SK-N-DZ (cell line): ENCODE data around the gene CTRB2. TPM values are rescaled to one million over a fixed set of nuclear protein-coding genes. Genes with fewer than 3 reads are reported as not detected.

ENCODE experiments used
- DNase-seq: peaks from one replicate; pipeline ENCODE4 v3.0.0-alpha.2; 2015; ENCODE audit warnings: low spot score
- polyA plus RNA-seq, 2 experiments: library from polyadenylated mRNA; depleted of rRNA; stranded (reverse); fragments of >200 nt; gene quantifications; 2 replicates each; pipeline ENCODE4 v1.2.3, GENCODE V29; 2014

Gene CTRB2
- polyA plus RNA-seq (2014; cell fraction: cytosol; rRNA removed): not detected in 2 replicates
- not detected in 2 replicates for polyA plus RNA-seq (2014; cell fraction: nucleus; rRNA removed)

DNA sequence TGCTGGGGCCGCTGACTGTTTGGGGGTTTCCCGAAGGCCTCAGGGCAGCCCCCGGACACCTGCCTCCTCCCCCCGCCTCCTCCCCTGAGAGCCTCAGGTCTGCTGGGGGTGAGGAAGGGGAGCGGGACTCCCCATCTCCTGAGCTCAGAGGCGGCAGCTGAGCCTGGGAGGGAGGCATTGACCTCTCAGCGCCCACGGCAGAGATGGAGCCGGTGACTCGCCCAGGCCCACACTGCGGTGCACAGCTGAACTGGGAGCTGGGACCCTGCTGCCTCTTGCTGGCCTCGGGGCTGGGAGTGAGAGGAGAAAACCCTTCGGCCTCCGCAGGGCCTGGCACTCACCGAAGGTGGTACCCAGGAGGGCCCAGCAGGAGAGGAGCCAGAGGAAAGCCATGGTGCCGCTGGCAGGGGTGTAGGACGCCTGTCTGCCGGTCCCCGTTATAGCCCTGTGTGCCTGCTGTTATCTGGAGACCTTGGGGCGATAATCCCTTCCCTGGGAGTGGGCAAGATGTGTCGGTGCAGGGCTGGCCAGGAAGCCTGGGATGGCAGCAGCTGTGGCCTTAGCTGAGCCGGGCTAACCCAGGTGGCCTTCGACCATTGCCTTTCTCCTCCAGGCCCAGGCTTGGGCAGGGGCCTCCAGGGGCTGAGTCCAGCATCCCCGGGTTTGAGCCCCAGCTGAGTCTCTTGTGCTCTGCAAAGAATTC, at the start of gene CTRB2:
Gene CTRB2 (minus strand): TSS at position 413 of the 703 bp plus-strand sequence. CDS start 20 bp downstream, at position 393.
- DNase-seq: no peak

DNA sequence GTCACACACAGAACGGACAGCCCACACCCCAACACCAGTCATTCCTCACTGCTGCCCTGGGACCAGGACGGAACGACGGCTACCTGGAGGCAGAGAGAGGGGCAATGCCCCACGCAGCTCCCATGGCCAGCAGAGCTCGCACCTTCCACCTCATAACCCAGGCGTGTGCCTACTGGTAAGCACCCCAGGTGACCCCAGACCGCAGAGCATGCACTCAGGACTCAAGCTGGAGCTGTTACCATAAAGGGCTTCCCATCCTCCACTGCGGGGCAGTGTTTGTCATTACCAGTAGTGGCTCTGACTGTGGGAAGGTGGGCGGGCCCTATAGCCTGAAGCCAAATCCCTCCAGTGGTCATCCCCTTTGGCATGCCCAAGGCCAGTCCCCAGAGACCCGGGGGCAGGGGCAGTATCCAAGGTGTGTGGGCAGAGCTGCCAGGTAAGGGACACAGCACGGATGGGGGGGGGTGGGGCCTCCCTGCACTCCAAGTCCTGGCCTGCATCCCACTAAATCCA, 49.2 kb upstream of the CTRB2 start:
- no peak for DNase-seq

DNA sequence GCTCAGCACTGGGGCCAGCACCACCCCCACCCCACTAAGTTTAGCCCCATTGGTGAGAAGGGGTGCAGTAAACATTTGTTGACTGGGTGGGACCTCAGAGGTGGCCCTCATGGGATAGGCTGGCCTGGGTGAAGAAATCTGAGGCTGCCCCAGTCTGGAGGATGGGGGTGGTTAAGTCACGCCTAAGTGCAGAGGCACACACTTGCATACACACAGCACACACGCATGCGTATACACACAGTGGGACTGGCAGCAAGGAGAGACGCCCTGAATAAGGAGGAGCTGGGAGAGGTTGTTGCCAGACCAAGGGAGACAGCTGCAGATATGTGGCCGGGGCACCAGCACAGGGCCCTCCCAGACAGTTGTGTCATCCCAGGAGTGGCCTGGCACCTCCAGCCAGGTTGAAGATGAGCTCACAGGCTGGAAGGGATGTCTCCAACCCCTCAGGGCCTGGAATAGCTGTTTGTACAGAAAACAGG, 47.4 kb upstream of the CTRB2 start:
- no peak for DNase-seq

DNA sequence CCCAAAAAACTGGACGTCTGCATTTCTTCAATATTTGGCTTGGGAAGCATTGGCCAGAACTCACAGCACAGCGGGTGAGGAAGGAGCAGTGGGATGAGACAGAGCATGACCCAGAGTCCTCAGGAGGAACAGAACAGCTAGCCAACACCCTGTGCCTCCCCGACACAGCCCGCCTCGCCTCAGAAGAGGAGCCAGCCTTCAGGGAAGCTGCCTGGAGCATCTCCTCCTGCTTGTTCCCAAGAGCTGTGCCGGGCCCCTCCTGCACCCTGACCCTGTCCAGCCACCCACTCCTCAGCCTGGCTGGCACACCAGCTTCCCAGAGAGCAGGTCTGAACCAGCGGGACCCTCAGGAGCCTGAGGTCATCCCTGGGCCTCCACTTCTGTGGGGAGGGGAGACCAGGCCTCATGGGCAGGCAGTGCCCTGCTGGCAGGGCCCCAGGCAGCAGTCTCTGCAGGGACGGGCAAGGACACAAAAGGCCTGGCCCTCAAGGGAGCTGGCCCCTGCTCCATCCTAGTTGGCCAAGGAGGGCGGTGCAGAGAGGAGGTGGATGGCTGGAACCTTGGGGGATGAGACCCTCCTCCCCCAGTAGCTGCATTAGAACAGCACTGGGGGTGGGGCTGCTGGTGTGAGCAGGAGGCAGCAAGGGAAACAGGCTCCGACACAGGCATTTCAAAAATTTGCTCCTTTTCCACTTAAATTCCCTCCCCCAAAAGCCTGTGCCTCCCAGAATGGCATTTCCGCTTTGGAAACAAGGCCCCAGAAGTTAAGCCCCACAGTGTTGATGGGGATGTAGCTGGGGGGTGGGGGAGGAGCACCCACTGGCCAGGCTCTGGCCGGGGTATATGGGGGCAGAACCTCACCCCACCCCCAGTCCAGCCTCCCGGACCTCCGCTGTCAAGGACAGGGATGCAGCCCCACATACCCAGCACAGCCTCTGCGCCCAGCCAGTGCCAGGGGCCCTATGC, 46.3 kb upstream of the CTRB2 start:
- no peak for DNase-seq

DNA sequence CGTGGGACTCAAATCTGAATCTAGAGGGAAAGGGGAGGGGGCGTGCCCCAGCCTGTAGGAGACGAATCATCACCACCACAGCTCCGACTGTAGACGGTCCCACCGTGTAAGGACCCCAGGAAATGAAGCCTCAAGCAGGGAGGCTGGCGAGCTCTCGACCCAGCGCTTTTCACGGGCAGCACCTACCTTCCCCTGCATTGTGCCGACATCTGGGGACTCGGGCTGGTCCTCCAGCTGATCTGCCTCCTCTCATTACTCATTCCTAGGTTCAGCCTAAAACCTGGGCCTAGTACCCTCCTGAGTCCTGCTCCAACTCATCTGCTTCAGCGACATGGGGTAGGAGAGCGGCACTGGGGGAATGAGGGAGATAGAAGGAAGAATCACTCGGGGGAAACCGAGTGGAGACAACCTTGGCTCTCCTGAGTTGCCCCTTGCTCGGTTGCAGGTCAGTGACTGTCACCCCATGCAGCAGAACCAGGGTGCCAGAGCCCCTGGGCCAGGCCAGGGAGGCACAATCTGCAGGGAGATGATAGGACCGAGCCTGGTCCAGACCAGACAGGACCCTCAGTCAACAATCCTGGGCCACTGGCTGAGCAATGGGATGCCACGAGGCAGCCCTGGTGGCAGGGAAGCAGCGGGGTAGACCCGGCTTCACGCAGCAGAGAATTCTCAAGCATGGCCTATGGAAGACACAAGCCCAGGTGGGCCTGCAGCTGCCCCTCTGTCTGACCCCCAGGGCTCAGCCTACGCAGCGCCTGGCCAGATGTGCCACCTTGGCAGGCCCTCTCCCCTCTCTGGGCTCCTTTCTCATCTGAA, 45.3 kb upstream of the CTRB2 start:
- DNase-seq: no peak

DNA sequence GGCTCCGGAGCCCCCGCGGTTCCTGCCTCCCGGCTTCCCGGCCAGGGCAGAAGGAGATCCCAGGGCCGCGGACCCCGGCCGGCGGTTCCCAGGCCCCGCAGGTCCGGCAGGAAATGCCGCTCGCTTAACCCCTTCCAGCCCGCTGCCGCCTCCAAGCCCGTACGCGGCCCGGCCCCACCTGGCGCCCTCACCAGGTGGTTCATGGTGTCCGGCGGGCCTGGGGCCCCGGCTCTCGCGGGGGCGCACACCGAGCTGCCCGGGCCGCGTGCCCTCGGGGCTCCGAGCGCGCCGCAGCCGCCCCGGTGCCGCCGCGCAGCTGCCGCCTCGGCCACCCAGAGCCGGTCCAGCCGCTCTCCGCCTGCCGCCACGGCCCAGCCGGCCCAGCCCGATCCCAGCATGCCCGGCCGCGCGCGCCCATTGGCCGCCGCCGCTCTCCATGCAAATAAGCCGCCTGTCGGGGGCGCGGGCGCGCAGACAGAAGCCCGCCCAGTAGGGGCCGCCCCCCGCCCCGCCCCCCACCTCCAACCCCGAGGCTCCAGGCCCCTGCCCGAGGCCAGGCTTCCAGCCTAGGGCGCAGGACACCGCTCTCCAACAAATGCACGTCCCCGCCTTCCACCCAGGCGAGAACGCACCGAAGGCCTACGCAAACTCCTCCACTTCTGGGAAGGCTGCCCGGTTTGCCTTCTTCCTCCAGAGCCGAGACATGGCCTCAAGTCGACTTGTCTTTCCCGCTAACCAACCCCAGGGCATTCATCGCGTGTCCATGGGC, 44.5 kb upstream of the CTRB2 start, which contains the start of gene BCAR1:
Gene BCAR1 (minus strand): TSS at position 345 of the 769 bp plus-strand sequence. CDS start 142 bp downstream, at position 203.
- peak; percentile 91 for DNase-seq

DNA sequence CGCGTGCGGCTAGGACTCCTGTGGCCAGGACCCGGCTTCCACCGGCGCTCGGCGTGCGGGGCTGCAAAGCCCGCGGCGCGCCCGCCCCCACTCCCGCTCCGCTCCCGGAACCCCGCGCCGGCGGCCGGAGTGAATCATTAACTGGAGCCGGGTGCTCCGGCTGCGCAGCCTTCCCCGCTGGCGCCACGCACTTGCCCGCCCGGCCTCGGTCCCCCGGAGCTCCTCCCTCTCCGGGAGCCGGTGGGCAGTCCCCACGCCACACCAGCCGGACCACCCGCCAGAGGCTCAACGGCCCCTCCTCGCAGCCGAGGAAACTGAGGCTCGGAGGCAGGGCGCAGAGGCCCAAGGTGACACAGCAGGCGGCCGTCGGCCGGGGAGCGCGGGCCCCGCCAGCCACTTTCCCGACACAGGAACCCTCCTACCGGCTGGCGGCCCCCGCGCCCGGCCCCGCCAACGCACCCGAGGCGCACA, 43.9 kb upstream of the CTRB2 start:
- DNase-seq: no peak

DNA sequence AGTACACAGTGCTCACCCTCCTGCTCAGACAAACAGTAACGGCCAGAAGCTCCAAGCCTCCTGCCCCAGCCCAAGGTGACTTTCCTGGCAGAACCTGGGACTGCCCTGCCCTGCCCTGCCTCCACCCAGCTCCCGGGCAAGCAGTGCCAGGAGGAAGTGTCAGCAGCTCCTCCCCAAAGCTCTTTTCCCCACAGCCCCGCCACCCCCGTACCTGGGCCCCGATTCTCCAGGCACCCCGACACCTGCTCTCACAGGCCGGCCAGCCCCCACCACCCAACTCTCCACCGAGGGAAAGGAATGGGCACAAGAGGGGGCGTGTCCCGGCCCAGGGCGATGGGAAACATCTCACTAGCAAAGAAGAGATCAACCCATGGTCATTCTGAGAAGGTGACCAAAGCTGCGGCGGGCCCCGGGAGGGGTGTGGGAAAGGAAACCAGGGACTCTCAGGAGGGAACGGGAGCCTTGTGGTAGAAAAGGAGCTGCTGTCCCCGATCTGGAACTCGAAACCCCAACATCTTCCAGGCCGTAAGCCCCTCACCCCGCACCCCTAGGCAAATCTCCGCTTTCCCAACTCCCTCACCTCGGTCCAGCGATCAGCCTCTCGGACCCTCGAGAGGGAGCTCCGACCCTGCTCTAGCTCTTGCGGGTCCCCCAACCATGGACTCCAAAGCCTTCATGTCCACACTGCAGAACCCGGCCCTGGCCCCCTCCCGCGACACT, 43.3 kb upstream of the CTRB2 start:
- DNase-seq: no peak

DNA sequence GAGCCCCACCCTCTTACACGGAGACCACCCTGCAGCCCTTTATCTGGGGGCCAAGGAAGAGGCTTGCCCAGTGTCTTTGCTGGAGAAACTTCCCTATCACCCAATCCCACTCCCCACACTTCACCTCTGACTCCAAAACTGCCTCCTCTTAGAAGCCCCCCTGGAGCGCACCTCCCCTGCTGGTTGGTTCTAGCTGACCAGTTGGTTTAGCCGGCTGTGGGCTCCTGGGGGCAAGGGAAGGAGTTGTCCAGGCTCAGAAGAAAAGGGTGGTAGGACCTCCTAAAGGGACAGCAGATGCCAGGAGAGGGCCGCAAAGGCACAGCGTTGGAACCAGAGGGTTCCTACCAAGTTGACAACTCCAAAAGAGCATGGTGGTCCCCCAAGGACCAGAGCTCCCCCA, 42.5 kb upstream of the CTRB2 start:
- no peak for DNase-seq

DNA sequence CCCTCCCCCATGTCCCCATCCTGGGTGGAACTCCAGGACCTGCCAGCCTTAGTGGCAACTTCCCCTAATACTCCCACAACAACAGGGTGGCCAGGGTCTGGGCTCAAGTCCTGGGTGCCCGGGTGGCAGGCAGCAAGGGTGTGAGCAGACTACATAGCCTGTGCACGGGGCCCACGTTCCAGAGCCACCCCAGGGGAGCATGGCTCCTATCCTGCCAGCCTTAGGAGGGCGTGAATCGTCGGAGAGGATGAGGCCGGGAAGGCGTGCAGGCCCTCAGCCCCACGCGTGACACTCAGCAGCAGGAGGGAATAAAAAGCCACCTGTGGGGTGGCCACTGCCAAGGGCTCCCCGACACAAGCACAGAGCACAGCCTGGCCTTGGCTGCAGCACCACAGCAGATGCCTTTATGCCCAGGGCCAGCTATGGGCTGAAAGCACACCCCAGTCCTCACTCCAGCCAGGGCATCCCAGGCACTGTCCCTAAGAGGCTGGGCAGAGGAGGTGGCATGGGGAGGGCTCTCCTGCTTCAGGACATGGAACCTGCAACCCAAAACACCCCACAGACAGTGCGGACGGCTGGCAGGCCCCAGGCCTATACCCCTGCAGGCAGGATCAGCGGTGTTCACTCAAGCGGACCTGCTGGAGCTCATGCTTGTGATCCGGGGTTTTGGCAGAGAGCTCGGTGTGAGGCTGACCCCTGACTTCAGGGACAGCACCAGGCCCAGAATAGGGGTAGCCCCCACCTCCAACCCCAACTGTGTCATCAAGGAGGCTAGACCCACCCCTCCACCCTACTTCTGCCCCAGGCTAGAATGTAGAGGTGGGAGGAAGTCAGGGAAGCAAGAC, 41.8 kb upstream of the CTRB2 start:
- DNase-seq: no peak

DNA sequence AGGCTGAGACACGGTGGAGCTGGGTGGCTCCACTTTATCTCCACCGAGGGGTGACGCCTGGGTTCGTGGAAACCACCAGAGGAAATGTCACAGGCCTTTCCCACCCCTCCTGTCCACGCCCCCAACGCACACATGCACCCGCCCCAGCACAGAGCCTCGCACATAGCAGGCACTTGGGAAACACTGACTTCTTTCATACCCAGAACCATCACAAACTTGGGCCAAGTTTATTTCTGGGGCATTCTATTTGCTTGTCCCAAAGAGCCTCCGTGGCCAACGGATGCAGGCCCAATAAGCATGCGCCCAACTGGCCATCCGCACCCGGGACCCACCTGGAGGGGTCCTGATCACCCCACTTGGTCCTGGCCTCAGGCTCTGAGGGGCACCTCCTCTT, 41.2 kb upstream of the CTRB2 start:
- DNase-seq: no peak

DNA sequence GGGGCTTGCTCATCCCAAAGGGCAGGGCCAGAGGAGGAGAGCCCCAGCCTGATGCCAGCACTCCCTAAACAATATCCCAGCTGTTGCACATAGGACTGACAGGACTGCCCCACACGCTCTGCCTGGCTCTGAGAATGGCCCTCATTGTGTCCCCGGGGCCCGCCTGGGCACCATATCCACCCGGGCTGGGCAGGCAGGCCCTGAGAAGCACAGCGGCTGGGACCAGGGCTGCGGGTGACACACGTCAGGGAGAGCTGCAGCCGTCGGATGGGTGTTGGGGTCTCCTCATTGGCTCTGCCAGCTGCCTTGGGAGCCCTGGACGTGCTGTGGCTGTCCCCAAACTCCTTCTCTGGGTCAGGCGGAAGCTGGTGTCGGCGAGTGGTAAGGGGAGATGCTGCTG, 40.3 kb upstream of the CTRB2 start:
- no peak for DNase-seq

DNA sequence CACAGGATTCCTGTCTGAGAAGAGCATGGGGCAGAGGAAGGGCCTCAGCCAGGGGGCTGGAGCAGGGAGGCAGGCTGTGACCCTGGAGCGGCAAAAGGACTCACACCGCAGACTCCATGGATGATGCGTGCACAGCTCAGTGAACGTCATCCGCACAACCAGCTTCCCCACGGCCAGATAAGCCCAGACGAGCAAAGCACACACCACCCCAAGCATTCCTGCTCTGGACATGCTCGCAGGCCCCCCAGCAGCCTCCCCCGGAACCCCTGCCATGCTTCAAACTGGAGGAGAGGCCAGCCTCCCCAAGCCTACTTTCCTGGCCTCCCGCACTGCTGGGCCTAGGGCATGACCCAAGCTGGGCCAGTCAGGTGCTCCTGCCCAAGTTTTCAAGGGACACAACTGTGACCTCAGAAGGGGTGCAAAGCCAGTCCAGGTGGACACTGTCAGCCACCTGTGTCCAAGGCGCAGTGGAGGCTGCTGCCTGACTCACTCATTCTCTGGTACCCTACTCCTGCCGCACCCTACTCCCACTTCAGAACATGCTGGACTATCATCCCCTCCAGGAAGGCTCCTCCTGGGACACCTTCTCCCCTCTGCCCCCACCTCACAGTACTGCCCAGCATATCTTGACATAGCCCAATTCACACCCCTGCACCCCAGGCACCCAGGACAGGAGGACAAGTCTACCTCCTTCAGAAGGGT, 39.7 kb upstream of the CTRB2 start:
- no peak for DNase-seq

DNA sequence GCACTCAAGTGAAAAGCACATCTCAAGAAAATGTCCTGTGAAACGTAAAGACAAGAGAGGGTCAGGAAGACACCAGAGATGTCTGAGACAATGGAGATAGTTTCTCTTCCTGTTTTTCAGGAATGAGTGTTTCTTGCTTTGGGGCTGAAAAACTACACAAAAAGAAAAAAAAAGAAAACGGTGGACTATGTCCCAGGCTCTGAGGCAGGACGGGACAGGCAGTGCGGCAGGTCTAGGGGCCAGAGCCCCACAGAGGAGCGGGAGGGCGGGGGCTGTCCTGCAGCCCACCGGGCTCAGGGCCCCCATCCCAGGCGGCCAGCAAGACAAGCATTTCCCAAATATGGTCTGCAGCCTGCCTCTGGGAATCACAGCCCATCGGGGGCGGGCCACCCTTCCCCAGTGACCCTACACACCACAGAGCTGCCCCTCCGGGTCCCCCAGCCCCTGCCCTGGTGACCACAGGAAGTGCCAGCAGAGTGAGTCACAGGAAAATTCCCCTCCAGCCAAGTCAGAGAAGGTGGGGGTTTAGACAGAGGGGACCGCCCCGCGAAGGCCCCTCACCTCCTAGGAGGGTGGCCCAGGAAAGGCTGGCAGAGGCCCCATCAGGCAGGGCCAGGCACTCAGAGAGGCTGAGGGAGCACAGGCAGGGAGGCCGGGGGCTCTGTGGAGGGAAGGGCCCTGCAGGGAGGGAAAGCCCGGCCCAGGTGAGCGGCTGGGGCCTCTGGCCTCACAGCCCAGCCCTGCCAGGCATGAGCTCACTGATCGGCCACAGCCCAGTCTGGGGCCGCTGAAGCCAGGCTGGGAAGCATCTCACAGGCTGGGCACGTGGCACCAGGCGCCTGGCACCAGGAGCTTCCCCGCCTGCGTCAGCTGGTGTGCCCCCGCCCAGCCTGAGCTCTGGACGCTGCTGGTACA, 38.1 kb upstream of the CTRB2 start:
- no peak for DNase-seq

DNA sequence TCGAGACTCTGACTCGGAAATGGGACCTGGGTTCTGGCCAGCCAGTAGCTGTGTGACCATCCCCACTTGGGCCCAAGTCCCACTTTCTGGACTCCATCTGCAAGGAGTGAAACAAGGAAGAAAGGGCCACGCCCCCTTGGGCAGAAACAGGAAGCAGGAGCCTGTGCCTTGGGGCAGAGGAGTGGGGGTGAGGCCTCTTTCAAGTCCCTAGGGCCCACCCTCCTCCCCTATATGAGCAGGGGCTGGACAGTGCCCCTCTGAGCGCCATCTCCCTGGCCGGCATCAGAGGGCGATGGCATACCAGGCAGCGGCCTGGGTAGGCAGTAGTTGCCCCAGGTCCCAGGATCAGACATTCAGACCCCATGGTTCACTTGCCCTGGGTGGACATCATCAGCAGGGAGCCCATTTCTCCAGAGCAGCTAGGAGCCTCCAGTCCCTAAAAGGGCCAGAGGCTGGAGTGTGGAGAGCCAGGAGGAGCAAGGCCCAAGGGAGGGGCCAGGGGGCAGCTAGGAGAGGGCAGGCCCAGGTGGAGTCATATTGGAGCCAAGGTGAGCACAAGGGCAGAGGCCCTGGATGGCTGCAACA, 37.4 kb upstream of the CTRB2 start:
- no peak for DNase-seq

DNA sequence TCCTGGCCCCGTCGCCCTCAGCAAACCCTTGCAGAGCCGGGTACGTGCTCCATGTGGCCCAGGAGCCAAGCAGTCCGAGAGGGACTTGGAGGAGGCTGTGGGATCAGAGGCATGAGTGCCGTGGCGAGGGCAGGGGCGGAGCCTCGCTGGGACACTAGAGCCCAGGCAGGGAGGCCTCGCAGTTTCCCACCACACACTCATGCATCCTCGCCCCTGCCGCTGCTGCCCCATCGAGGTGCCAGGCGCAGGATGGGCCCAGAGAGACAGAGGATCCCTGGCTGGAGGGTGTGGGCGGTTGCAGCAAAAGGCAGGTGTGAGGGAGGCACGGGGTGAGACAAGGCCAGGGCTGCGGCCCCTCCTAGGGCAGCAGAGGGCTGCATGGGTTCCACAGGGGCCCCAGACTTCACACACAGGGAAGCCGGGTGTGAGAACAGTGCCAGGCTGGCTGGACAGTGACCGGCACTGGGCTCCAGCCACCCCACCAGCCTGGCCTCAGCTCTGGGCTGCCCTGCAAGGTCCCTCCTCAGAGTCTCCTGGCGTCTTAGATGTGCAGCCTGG, 36.8 kb upstream of the CTRB2 start:
- no peak for DNase-seq
